ENCODE measurements around the gene PDZD7.

PDZD7 gene

DNA sequence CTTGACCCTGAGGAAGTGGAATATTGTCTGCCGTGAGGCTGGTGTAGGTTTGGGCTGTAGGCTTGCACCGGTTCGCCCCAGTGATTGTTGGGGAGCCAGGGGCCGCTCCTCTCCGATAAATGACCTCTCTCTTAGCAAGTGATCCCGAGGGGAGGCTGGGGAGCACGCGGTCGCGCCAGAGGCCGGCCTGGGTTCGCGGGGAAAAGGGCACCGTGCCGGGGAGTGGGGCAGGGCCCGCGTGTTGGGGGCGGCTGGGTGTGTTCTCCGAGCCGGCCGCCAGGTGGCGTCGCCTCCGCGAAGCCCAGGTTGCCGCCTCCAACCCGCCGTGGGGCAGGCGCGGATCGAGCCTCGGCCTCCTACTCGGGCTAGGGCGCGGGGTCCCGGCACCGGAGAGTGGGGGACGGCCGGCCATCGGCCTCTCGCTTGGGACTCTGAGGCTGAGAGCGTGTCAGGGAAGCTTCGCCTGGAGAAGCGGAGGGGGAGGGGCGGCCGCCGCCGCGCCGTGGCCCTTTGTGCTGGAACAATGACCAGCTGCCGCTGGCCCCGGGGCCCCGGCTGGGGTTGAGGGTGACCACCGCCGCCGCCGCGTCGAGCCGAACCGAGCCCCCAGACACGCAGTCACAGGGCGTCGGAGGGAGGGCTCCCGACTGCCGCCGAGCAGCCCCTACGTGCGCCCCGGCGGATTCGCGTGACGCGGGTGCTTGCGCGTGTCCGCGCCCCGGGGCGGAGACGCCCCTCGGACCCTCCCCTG, 31.8 kb downstream of the PDZD7 start (continued):
- TF ChIP-seq ZNF843 (tag by site-specific recombination; IDR thresholded peaks at IDR 0.05) (peak; percentile 54; the same call in 1 of the 2 replicates), ZBTB17 (tag by site-specific recombination; IDR thresholded peaks at IDR 0.05) (0 out of 2 replicates have a peak, but pooled peaks have one; percentile 3), ZNF670 (tag by site-specific recombination; IDR thresholded peaks at IDR 0.05; ENCODE audit: low read depth) (no peak), ZNF335 (tag by site-specific recombination; conservative IDR thresholded peaks at IDR 0.05) (peak; percentile 18; the same call in 1 of the 2 replicates), ZNF521 (tag by site-specific recombination; IDR thresholded peaks at IDR 0.05) (no peak), ZNF473 (tag by site-specific recombination; IDR thresholded peaks at IDR 0.05) (no peak), ZNF423 (tag by site-specific recombination; IDR thresholded peaks at IDR 0.05) (0 out of 2 replicates have a peak, but pooled peaks have one; percentile 8), ZNF768 (tag by site-specific recombination; IDR thresholded peaks at IDR 0.05) (no peak), GLI2 (tag by site-specific recombination; IDR thresholded peaks at IDR 0.05; ENCODE audit: borderline replicate concordance, low read depth) (no peak), ZEB2 (tag by site-specific recombination; IDR thresholded peaks at IDR 0.05) (peak; percentile 92), ZNF239 (tag by site-specific recombination; IDR thresholded peaks at IDR 0.05) (0 out of 2 replicates have a peak, but pooled peaks have one; percentile 12), SP7 (tag by site-specific recombination; IDR thresholded peaks at IDR 0.05) (peak; percentile 30), SETDB1 (IDR thresholded peaks at IDR 0.05; ENCODE audit: insufficient read length, low read length) (no peak), KLF9 (tag by site-specific recombination; IDR thresholded peaks at IDR 0.05; ENCODE audit: low read depth) (peak; percentile 81), ZNF629 (tag by site-specific recombination; IDR thresholded peaks at IDR 0.05) (peak; percentile 24; the same call in 1 of the 2 replicates), MEIS1 (CRISPR knock-in tag; IDR thresholded peaks at IDR 0.05; ENCODE audit: borderline replicate concordance) (no peak), ZNF112 (tag by site-specific recombination; IDR thresholded peaks at IDR 0.05) (no peak), ZNF266 (tag by site-specific recombination; IDR thresholded peaks at IDR 0.05; ENCODE audit: low read depth) (no peak), OVOL3 (tag by site-specific recombination; IDR thresholded peaks at IDR 0.05) (no peak), HOXD13 (CRISPR knock-in tag; IDR thresholded peaks at IDR 0.05; ENCODE audit: borderline replicate concordance) (no peak), ZNF701 (tag by site-specific recombination; IDR thresholded peaks at IDR 0.05) (no peak), ZNF621 (tag by site-specific recombination; IDR thresholded peaks at IDR 0.05) (no peak), ZNF791 (tag by site-specific recombination; IDR thresholded peaks at IDR 0.05) (no peak), ZNF416 (tag by site-specific recombination; IDR thresholded peaks at IDR 0.05) (no peak), ZNF623 (tag by site-specific recombination; IDR thresholded peaks at IDR 0.05) (no peak), ZNF311 (tag by site-specific recombination; IDR thresholded peaks at IDR 0.05; ENCODE audit: borderline replicate concordance) (no peak), ZNF426 (tag by site-specific recombination; IDR thresholded peaks at IDR 0.05) (no peak), ZNF302 (tag by site-specific recombination; IDR thresholded peaks at IDR 0.05; ENCODE audit: low read depth) (no peak), ZIC2 (tag by site-specific recombination; IDR thresholded peaks at IDR 0.05) (peak; percentile 6; the same call in 1 of the 2 replicates)
- TF ChIP-seq, protein P1, sequence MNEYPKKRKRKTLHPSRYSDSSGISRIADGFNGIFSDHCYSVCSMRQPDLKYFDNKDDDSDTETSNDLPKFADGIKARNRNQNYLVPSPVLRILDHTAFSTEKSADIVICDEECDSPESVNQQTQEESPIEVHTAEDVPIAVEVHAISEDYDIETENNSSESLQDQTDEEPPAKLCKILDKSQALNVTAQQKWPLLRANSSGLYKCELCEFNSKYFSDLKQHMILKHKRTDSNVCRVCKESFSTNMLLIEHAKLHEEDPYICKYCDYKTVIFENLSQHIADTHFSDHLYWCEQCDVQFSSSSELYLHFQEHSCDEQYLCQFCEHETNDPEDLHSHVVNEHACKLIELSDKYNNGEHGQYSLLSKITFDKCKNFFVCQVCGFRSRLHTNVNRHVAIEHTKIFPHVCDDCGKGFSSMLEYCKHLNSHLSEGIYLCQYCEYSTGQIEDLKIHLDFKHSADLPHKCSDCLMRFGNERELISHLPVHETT (tag by site-specific recombination; IDR thresholded peaks at IDR 0.05): no peak; the same call in 1 of the 2 replicates
- TF ChIP-seq, protein P2, sequence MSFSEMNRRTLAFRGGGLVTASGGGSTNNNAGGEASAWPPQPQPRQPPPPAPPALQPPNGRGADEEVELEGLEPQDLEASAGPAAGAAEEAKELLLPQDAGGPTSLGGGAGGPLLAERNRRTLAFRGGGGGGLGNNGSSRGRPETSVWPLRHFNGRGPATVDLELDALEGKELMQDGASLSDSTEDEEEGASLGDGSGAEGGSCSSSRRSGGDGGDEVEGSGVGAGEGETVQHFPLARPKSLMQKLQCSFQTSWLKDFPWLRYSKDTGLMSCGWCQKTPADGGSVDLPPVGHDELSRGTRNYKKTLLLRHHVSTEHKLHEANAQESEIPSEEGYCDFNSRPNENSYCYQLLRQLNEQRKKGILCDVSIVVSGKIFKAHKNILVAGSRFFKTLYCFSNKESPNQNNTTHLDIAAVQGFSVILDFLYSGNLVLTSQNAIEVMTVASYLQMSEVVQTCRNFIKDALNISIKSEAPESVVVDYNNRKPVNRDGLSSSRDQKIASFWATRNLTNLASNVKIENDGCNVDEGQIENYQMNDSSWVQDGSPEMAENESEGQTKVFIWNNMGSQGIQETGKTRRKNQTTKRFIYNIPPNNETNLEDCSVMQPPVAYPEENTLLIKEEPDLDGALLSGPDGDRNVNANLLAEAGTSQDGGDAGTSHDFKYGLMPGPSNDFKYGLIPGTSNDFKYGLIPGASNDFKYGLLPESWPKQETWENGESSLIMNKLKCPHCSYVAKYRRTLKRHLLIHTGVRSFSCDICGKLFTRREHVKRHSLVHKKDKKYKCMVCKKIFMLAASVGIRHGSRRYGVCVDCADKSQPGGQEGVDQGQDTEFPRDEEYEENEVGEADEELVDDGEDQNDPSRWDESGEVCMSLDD (tag by site-specific recombination; IDR thresholded peaks at IDR 0.05): peak; percentile 79
- TF ChIP-seq, protein P3, sequence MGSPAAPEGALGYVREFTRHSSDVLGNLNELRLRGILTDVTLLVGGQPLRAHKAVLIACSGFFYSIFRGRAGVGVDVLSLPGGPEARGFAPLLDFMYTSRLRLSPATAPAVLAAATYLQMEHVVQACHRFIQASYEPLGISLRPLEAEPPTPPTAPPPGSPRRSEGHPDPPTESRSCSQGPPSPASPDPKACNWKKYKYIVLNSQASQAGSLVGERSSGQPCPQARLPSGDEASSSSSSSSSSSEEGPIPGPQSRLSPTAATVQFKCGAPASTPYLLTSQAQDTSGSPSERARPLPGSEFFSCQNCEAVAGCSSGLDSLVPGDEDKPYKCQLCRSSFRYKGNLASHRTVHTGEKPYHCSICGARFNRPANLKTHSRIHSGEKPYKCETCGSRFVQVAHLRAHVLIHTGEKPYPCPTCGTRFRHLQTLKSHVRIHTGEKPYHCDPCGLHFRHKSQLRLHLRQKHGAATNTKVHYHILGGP (tag by site-specific recombination; IDR thresholded peaks at IDR 0.05): no peak
- TF ChIP-seq, protein P4, sequence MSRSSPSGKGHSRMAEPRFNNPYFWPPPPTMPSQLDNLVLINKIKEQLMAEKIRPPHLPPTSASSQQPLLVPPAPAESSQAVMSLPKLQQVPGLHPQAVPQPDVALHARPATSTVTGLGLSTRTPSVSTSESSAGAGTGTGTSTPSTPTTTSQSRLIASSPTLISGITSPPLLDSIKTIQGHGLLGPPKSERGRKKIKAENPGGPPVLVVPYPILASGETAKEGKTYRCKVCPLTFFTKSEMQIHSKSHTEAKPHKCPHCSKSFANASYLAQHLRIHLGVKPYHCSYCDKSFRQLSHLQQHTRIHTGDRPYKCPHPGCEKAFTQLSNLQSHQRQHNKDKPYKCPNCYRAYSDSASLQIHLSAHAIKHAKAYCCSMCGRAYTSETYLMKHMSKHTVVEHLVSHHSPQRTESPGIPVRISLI (tag by site-specific recombination; IDR thresholded peaks at IDR 0.05): no peak
